Measurements from ENCODE around the gene KCNMA1. TPM values are rescaled to one million over a fixed set of nuclear protein-coding genes. Genes with fewer than 3 reads are reported as not detected.

The KCNMA1 gene
- total RNA-seq, 1 experiment from 2014 or later, result 143 TPM

GRCh38 chr10:77036993-77037734, 600.4 kb downstream of the KCNMA1 start:
- BruUV-seq (replicated peaks), result no TSS peak
- H3K4me3 ChIP-seq (ENCODE audit: low read length), result no peak overlapping the region
- H3K27ac ChIP-seq (ENCODE audit: low read length), result no peak overlapping the region
- H3F3A ChIP-seq (ENCODE audit: low read length, unreplicated experiment), result no peaks in the 10 kb centered on the region
- ChIA-PET CTCF (no interaction called here), POLR2A (ENCODE audit: unreplicated experiment) (no interaction called here)
- H3K9ac ChIP-seq (ENCODE audit: low read length), result no peak overlapping the region
- no peak overlapping the region for H3K4me2 ChIP-seq (ENCODE audit: low read length)
- no peaks in the 10 kb centered on the region for H3K9me2 ChIP-seq (replicated peaks; ENCODE audit: low read length)
- H3K27me3 ChIP-seq (ENCODE audit: low read length), result no peaks in the 10 kb centered on the region
- no peaks in the 10 kb centered on the region for H3K79me2 ChIP-seq (ENCODE audit: low read length)
- DNase-seq (peak; percentile 74), ATAC-seq (0 out of 2 replicates have a peak, but pooled peaks have one; percentile 8)
- H4K20me1 ChIP-seq (ENCODE audit: low read length), result no peaks in the 10 kb centered on the region
- no peak overlapping the region for H2AFZ ChIP-seq (ENCODE audit: low read length)
- no peaks in the 10 kb centered on the region for H3K9me3 ChIP-seq (ENCODE audit: low read length)
- TF ChIP-seq EZH2 (IDR thresholded peaks at IDR 0.05; ENCODE audit: low read length, unreplicated experiment) (no peak), EZH2phosphoT487 (IDR thresholded peaks at IDR 0.05; ENCODE audit: borderline replicate concordance, low read length) (no peak), CTCF (conservative IDR thresholded peaks at IDR 0.05; ENCODE audit: low read depth, low read length) (peak; percentile 100)
- peaks cover 7% of the 10 kb centered on the region for H3K4me1 ChIP-seq (ENCODE audit: insufficient read depth, low read length)
- intact Hi-C loops (cut with micrococcal nuclease), result no loop called here
- no peaks in the 10 kb centered on the region for H3K36me3 ChIP-seq (ENCODE audit: low read depth, low read length)

- no peak for TF ChIP-seq EZH2 (IDR thresholded peaks at IDR 0.05; ENCODE audit: low read length, unreplicated experiment)
- TF ChIP-seq EZH2phosphoT487 (IDR thresholded peaks at IDR 0.05; ENCODE audit: borderline replicate concordance, low read length), result no peak
- TF ChIP-seq CTCF (conservative IDR thresholded peaks at IDR 0.05; ENCODE audit: low read depth, low read length), result no peak
- no peaks in the 10 kb centered on the region for H3K27me3 ChIP-seq (ENCODE audit: low read length)
- H3K9ac ChIP-seq (ENCODE audit: low read length), result no peak overlapping the region
- no peaks in the 10 kb centered on the region for H3K9me2 ChIP-seq (replicated peaks; ENCODE audit: low read length)
- no peaks in the 10 kb centered on the region for H3K36me3 ChIP-seq (ENCODE audit: low read depth, low read length)
- BruUV-seq (replicated peaks), result no TSS peak
- no peak overlapping the region for H3K4me2 ChIP-seq (ENCODE audit: low read length)
- ChIA-PET POLR2A (ENCODE audit: unreplicated experiment) (no interaction called here), CTCF (no interaction called here)
- no peak overlapping the region for H3K27ac ChIP-seq (ENCODE audit: low read length)
- no peak overlapping the region for H2AFZ ChIP-seq (ENCODE audit: low read length)
- no peaks in the 10 kb centered on the region for H3K79me2 ChIP-seq (ENCODE audit: low read length)
- H3K4me3 ChIP-seq (ENCODE audit: low read length), result no peak overlapping the region
- DNase-seq (no peak), ATAC-seq (no peak)
- no peaks in the 10 kb centered on the region for H3K9me3 ChIP-seq (ENCODE audit: low read length)
- H3K4me1 ChIP-seq (ENCODE audit: insufficient read depth, low read length), result no peaks in the 10 kb centered on the region
- no peaks in the 10 kb centered on the region for H4K20me1 ChIP-seq (ENCODE audit: low read length)
- H3F3A ChIP-seq (ENCODE audit: low read length, unreplicated experiment), result no peaks in the 10 kb centered on the region
- intact Hi-C loops (cut with micrococcal nuclease), result no loop called here
Measured at GRCh38 chr10:77036276-77036675, 601.3 kb downstream of the KCNMA1 start.

- H3K79me2 ChIP-seq (ENCODE audit: low read length), result no peaks in the 10 kb centered on the region
- no peaks in the 10 kb centered on the region for H3K27me3 ChIP-seq (ENCODE audit: low read length)
- H3K9me3 ChIP-seq (ENCODE audit: low read length), result no peaks in the 10 kb centered on the region
- POLR2A ChIA-PET (ENCODE audit: unreplicated experiment), result interaction anchor here (0.6 kb wide), 1 partner anchor 14 kb away, joined by 5 read pairs; no protein-coding TSS in a partner anchor
- no peaks in the 10 kb centered on the region for H3F3A ChIP-seq (ENCODE audit: low read length, unreplicated experiment)
- ATAC-seq, result no peak
- H3K27ac ChIP-seq (ENCODE audit: low read length), result no peak overlapping the region
- no peak overlapping the region for H3K4me2 ChIP-seq (ENCODE audit: low read length)
- TF ChIP-seq EZH2 (IDR thresholded peaks at IDR 0.05; ENCODE audit: low read length, unreplicated experiment) (no peak), CTCF (conservative IDR thresholded peaks at IDR 0.05; ENCODE audit: low read depth, low read length) (no peak), EZH2phosphoT487 (IDR thresholded peaks at IDR 0.05; ENCODE audit: borderline replicate concordance, low read length) (no peak)
- no peaks in the 10 kb centered on the region for H3K36me3 ChIP-seq (ENCODE audit: low read depth, low read length)
- no peak overlapping the region for H3K4me3 ChIP-seq (ENCODE audit: low read length)
- no peaks in the 10 kb centered on the region for H4K20me1 ChIP-seq (ENCODE audit: low read length)
- DNase-seq, result no peak
- H3K4me1 ChIP-seq (ENCODE audit: insufficient read depth, low read length), result no peaks in the 10 kb centered on the region
- BruUV-seq (replicated peaks), result no TSS peak
- H3K9me2 ChIP-seq (replicated peaks; ENCODE audit: low read length), result no peaks in the 10 kb centered on the region
- H2AFZ ChIP-seq (ENCODE audit: low read length), result no peak overlapping the region
- intact Hi-C loops (cut with micrococcal nuclease), result no loop called here
- CTCF ChIA-PET, result interaction anchor here (0.9 kb wide), 1 partner anchor 8 kb away, joined by 3 read pairs; no protein-coding TSS in a partner anchor
- no peak overlapping the region for H3K9ac ChIP-seq (ENCODE audit: low read length)
Measured at GRCh38 chr10:77034795-77035194, 602.8 kb downstream of the KCNMA1 start.

Measured in PC-3 (cell line).